Measurements from ENCODE around the gene RASSF3. TPM values are rescaled to one million over a fixed set of nuclear protein-coding genes. Genes with fewer than 3 reads are reported as not detected.

The RASSF3 gene
- total RNA-seq, 1 donor from 2014 or later, result 43.5 TPM

GRCh38 chr12:64574837-64575236 is 35.5 kb upstream of the RASSF3 start:
- DNase-seq (ENCODE audit: low spot score), result no peak
- Mint-ChIP-seq H3K4me1 (ENCODE audit: unreplicated experiment) (no peaks in the 10 kb centered on the region), H3K36me3 (ENCODE audit: low read depth, unreplicated experiment) (no peaks in the 10 kb centered on the region), H3K27me3 (ENCODE audit: unreplicated experiment) (peaks cover 1% of the 10 kb centered on the region), H3K4me3 (ENCODE audit: unreplicated experiment) (no peak overlapping the region), H3K9me3 (ENCODE audit: unreplicated experiment) (no peaks in the 10 kb centered on the region), H3K27ac (ENCODE audit: unreplicated experiment) (no peak overlapping the region)
- no peak for TF ChIP-seq CTCF (IDR thresholded peaks at IDR 0.05; ENCODE audit: unreplicated experiment)

GRCh38 chr12:64577046-64577445 is 33.2 kb upstream of the RASSF3 start:
- Mint-ChIP-seq H3K27ac (ENCODE audit: unreplicated experiment) (no peak overlapping the region), H3K9me3 (ENCODE audit: unreplicated experiment) (no peaks in the 10 kb centered on the region), H3K4me1 (ENCODE audit: unreplicated experiment) (no peaks in the 10 kb centered on the region), H3K27me3 (ENCODE audit: unreplicated experiment) (peaks cover 1% of the 10 kb centered on the region), H3K36me3 (ENCODE audit: low read depth, unreplicated experiment) (no peaks in the 10 kb centered on the region), H3K4me3 (ENCODE audit: unreplicated experiment) (no peak overlapping the region)
- no peak for TF ChIP-seq CTCF (IDR thresholded peaks at IDR 0.05; ENCODE audit: unreplicated experiment)
- DNase-seq (ENCODE audit: low spot score), result no peak

- Mint-ChIP-seq H3K4me1 (ENCODE audit: unreplicated experiment) (peaks cover 8% of the 10 kb centered on the region), H3K27me3 (ENCODE audit: unreplicated experiment) (peaks cover 1% of the 10 kb centered on the region), H3K36me3 (ENCODE audit: low read depth, unreplicated experiment) (no peaks in the 10 kb centered on the region), H3K4me3 (ENCODE audit: unreplicated experiment) (no peak overlapping the region), H3K27ac (ENCODE audit: unreplicated experiment) (no peak overlapping the region), H3K9me3 (ENCODE audit: unreplicated experiment) (no peaks in the 10 kb centered on the region)
- DNase-seq (ENCODE audit: low spot score), result no peak
- no peak for TF ChIP-seq CTCF (IDR thresholded peaks at IDR 0.05; ENCODE audit: unreplicated experiment)
Observed at GRCh38 chr12:64578566-64578965, 31.7 kb upstream of the RASSF3 start.

- TF ChIP-seq CTCF (IDR thresholded peaks at IDR 0.05; ENCODE audit: unreplicated experiment), result no peak
- Mint-ChIP-seq H3K9me3 (ENCODE audit: unreplicated experiment) (no peaks in the 10 kb centered on the region), H3K36me3 (ENCODE audit: low read depth, unreplicated experiment) (no peaks in the 10 kb centered on the region), H3K27ac (ENCODE audit: unreplicated experiment) (no peak overlapping the region), H3K4me1 (ENCODE audit: unreplicated experiment) (peaks cover 18% of the 10 kb centered on the region), H3K27me3 (ENCODE audit: unreplicated experiment) (peaks cover 1% of the 10 kb centered on the region), H3K4me3 (ENCODE audit: unreplicated experiment) (no peak overlapping the region)
- DNase-seq (ENCODE audit: low spot score), result no peak
Observed at GRCh38 chr12:64580681-64581080, 29.6 kb upstream of the RASSF3 start.

GRCh38 chr12:64582114-64582513 is 28.2 kb upstream of the RASSF3 start:
- H3K4me1 Mint-ChIP-seq (ENCODE audit: unreplicated experiment), result peaks cover 18% of the 10 kb centered on the region
- no peak for DNase-seq (ENCODE audit: low spot score)
- no peaks in the 10 kb centered on the region for H3K36me3 Mint-ChIP-seq (ENCODE audit: low read depth, unreplicated experiment)
- no peaks in the 10 kb centered on the region for H3K9me3 Mint-ChIP-seq (ENCODE audit: unreplicated experiment)
- no peak overlapping the region for H3K4me3 Mint-ChIP-seq (ENCODE audit: unreplicated experiment)
- no peak for TF ChIP-seq CTCF (IDR thresholded peaks at IDR 0.05; ENCODE audit: unreplicated experiment)
- H3K27me3 Mint-ChIP-seq (ENCODE audit: unreplicated experiment), result no peaks in the 10 kb centered on the region
- no peak overlapping the region for H3K27ac Mint-ChIP-seq (ENCODE audit: unreplicated experiment)
